GM12874 (cell line): ENCODE measurements around the gene TADA2B.

Source experiments
- TF ChIP-seq, protein P1 (sequence below): IDR thresholded peaks from 2 replicates; pipeline ENCODE4 v1.5.1; 2011; ENCODE audit warnings: low read depth, mild to moderate bottlenecking, control low read depth, low read length, moderate library complexity; ENCODE audit not compliant: insufficient read depth

The TADA2B gene

DNA sequence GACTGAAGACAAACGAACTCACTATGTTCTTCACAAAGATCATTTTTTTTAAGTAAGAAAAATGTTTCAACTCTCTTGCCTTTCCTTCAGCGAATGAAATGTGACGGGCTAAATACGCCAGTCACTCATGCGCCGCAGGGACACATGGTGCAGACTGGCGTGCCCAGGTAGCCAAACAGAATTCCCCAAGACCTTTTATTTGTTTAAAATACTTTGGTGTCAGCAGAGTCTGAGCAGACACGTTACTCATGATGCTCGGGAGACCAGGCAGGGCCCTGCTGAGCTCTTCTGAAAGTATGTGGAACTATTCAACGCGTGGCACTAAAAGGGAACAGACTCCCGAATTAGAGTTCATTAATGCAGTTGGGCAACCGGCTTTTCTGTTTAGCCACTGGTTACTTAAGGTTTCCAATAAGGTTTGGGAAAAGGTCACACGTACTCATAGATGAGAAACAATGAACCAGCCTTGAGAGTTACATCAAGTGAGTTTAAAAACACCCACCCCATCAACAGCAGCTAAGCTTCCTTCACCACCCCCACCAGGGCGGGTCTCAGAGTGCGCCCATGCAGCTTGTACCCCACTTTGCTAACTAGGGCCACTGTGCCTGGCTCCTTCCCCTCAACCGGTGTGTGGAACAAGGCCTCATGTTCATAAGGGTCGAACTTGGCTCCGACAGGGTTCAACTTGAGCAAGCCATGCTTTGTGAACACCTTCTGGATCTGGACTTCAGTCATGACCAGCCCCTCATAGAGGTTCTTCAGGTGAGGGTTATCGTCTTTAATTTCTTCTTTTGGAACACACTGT lies 17.4 kb downstream of the TADA2B start:
- TF ChIP-seq, protein P1, sequence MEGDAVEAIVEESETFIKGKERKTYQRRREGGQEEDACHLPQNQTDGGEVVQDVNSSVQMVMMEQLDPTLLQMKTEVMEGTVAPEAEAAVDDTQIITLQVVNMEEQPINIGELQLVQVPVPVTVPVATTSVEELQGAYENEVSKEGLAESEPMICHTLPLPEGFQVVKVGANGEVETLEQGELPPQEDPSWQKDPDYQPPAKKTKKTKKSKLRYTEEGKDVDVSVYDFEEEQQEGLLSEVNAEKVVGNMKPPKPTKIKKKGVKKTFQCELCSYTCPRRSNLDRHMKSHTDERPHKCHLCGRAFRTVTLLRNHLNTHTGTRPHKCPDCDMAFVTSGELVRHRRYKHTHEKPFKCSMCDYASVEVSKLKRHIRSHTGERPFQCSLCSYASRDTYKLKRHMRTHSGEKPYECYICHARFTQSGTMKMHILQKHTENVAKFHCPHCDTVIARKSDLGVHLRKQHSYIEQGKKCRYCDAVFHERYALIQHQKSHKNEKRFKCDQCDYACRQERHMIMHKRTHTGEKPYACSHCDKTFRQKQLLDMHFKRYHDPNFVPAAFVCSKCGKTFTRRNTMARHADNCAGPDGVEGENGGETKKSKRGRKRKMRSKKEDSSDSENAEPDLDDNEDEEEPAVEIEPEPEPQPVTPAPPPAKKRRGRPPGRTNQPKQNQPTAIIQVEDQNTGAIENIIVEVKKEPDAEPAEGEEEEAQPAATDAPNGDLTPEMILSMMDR = no peak

DNA sequence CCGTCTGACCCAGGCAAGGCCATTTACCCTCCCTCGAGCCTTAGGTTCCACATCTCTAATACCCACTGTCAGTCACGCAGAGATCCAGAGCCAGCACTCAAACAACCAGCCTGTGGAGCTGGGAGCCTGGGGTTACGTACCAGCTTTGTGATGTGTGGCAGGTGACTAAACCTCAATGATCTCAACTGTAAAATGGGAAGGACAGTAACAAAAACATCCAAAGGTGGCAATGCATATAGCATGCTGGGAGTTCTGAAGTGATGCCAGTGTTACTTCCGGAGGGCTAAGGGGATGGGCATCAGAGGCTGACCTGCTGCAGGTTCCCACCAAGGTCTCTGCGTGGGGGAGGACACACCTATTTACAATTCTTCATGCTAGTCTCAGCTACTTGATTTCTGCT lies 18.6 kb downstream of the TADA2B start:
- TF ChIP-seq, protein P1 = no peak

DNA sequence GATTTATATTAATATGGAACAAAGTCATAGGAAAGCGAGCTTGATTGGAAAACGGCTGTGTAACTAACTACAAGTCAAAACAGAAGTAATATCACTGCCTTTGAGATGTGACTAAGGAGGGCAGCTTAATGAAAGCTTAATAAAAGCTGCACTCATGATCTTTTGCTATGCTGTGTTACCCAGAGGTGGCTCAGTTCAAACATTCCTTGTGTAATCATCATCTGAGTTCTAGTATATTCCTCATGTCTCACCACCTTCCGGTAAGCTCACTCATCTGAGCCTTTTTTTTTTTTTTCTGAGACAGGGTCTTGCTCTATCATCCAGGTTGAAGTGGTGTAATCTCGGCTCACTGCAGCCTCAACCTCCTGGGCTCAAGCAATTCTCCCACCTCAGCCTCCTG lies 19.6 kb downstream of the TADA2B start:
- TF ChIP-seq, protein P1 = no peak

DNA sequence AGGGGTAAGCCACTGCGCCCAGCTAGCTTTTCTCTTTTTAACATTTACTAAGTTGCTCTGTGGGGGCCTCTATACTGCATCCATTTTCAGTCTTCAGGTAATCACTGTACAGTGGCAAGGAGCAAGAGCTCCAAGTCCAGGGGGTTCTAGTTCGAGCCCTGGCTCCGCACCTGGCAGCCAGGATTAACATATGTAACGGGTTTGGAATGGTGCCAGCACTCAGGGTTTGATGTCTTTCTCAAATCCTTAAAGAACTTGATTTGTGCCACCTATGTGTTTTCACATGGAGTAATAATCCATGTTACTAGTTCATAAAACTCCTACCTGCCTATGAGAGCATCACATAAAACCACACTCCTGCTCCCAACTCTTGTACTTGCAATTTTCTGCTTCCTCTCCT lies 20.2 kb downstream of the TADA2B start:
- TF ChIP-seq, protein P1 = no peak

DNA sequence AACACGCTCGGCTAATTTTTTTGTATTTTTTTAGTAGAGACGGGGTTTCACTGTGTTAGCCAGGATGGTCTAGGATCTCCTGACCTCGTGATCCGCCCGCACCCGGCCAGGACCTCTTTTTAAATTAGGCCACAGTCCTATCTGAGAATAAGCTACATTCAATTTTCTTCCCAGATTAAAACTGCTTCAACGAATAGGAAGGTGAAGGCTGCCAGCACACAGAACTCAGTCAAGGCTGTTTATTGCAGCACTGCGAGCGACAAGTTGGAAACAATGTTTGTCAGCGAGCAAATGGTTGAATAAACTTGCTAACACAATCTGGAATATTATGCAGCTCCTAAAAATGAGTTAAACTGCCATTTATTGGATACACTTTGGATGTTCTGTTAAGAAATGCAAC lies 22.8 kb downstream of the TADA2B start:
- TF ChIP-seq, protein P1 = no peak

DNA sequence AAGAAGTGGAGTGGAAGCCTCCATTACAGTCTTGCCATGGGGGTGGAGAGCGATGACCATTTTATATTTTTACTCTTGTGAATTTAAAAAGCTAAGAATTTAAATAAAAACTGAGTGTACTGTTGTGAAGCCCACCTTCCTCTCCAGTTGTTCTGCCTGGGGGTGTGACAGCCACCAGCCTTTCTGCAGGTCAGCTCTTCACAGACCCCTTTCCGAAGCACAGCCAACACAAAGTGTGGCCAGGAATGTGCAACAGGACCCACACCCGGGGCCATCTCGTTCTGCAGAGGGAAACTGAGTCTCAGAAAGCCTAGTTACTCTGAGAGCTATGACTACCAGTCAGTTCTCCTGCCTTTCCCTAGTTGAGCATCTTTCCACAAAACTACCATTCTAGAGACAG lies 23.3 kb downstream of the TADA2B start:
- TF ChIP-seq, protein P1 = no peak

DNA sequence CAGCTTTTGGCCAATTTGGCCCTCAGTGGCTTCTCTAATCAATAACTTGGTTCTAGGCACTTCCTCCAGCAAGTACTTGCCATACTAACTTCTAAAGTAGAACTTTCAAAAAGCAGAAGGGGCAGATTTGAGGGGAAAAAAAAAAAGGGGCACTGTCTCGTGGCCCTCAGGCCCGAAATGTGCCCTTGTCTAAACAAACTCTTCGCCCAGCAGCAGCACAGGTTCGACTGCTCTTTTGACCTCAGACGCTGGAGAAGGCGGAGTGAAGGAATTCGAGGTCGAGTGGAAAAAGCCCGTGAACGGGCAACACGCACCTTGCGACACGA lies 23.9 kb downstream of the TADA2B start:
- TF ChIP-seq, protein P1 = no peak
